Endothelial cell of umbilical vein (primary cell): ENCODE measurements around the gene DEFB110. TPM values are rescaled to one million over a fixed set of nuclear protein-coding genes. Genes with fewer than 3 reads are reported as not detected.

Source experiments
- BruUV-seq: library from RNA; stranded (reverse); fragments of 400-500 nt; replicated peaks from 2 replicates; lab custom pipeline; 2021; lab: Mats Ljungman, UMichigan
- CTCF ChIA-PET: fragments of 300-600, 350-600 bp; sonication (Branson Sonifier 250); formaldehyde crosslinking; loops from one replicate; lab custom pipeline; 2021; ENCODE audit warnings: antibody characterized with exemption, inconsistent platforms; lab: Charles Lee
- POLR2A ChIA-PET: fragments of 300-600, 350-600 bp; sonication (Branson Sonifier 250); formaldehyde crosslinking; loops from one replicate; lab custom pipeline; 2021; ENCODE audit warnings: antibody characterized with exemption, inconsistent platforms; lab: Charles Lee
- DNase-seq: peaks from one replicate; pipeline ENCODE4 v3.0.0-alpha.2; 2011; ENCODE audit warnings: low read depth, low spot score
- FAIRE-seq: peaks from 2 replicates; lab custom pipeline; 2011; peaks lifted over from hg19 to GRCh38; lab: Jason Lieb, UNC
- H2AFZ ChIP-seq: 2 replicates; pipeline ENCODE4 v1.6.0; 2012; ENCODE audit warnings: low read depth, low read length, control low read depth, inconsistent platforms
- H3K27ac ChIP-seq: 2 replicates; pipeline ENCODE4 v1.5.1; 2011; ENCODE audit warnings: low read depth, mild to moderate bottlenecking, control low read depth, low read length, moderate library complexity; ENCODE audit not compliant: insufficient read depth
- H3K27me3 ChIP-seq, 2 experiments: 2 replicates each; pipeline versions ENCODE4 v1.6.0 to v1.6.1; 2011; ENCODE audit warnings: low read length in 2 of 2, mixed read lengths in 1 of 2; ENCODE audit not compliant: control insufficient read depth in 2 of 2, insufficient read depth in 2 of 2
- H3K36me3 ChIP-seq, 2 experiments: 2 replicates in 1 of 2; 3 replicates in 1 of 2; pipeline ENCODE4 v1.5.1; 2011; ENCODE audit warnings: low read length in 2 of 2, mild to moderate bottlenecking in 1 of 2, moderate library complexity in 1 of 2; ENCODE audit not compliant: control insufficient read depth in 2 of 2, insufficient read depth in 2 of 2; ENCODE audit errors: extremely low read depth in 1 of 2
- H3K4me1 ChIP-seq: 3 replicates; pipeline ENCODE4 v1.5.1; 2011; ENCODE audit warnings: mild to moderate bottlenecking, low read length; ENCODE audit not compliant: control insufficient read depth, insufficient read depth; ENCODE audit errors: extremely low read depth
- H3K4me2 ChIP-seq: 2 replicates; pipeline ENCODE4 v1.6.1; 2011; ENCODE audit warnings: low read length, control low read depth, mixed read lengths; ENCODE audit not compliant: insufficient read depth
- H3K4me3 ChIP-seq, 3 experiments: fragments of 200-600 bp in 1 of 3; sonication (generic), shearing (Covaris generic) in 1 of 3; replicated peaks in 1 of 3; 2 replicates each; pipeline ENCODE4 v1.5.1; 2011 to 2016; ENCODE audit warnings: control low read depth in 3 of 3, low read length in 3 of 3, mild to moderate bottlenecking in 2 of 3, inconsistent platforms in 1 of 3, low read depth in 1 of 3, moderate library complexity in 1 of 3; ENCODE audit not compliant: insufficient read depth in 1 of 3
- H3K79me2 ChIP-seq: 2 replicates; pipeline ENCODE4 v1.6.0; 2012; ENCODE audit warnings: low read length, inconsistent platforms; ENCODE audit not compliant: control insufficient read depth, insufficient read depth
- H3K9ac ChIP-seq: replicated peaks from 2 replicates; pipeline ENCODE3; 2011; ENCODE audit warnings: low read length, control low read depth; ENCODE audit not compliant: insufficient read depth; ENCODE audit errors: extremely low read depth
- H3K9me1 ChIP-seq: replicated peaks from 3 replicates; pipeline ENCODE4 v1.6.0; 2011; ENCODE audit warnings: mild to moderate bottlenecking, low read length; ENCODE audit not compliant: control insufficient read depth, insufficient read depth; ENCODE audit errors: extremely low read depth
- H3K9me3 ChIP-seq: replicated peaks from 2 replicates; pipeline ENCODE4 v1.5.1; 2012; ENCODE audit warnings: low read length, inconsistent platforms; ENCODE audit not compliant: control insufficient read depth, insufficient read depth
- H4K20me1 ChIP-seq: replicated peaks from 2 replicates; pipeline ENCODE3; 2011; ENCODE audit warnings: mild to moderate bottlenecking, low read length; ENCODE audit not compliant: control insufficient read depth, insufficient read depth; ENCODE audit errors: extremely low read depth
- EZH2 ChIP-seq: IDR thresholded peaks from 2 replicates; pipeline ENCODE4 v1.6.1; 2012; ENCODE audit warnings: borderline replicate concordance, low read depth, mild to moderate bottlenecking, moderate library complexity, low read length, inconsistent platforms; ENCODE audit not compliant: severe bottlenecking
- FOS ChIP-seq: IDR thresholded peaks from 2 replicates; pipeline ENCODE4 v1.6.1; 2011; ENCODE audit warnings: mild to moderate bottlenecking, low read length, moderate library complexity, borderline replicate concordance; ENCODE audit not compliant: insufficient read depth
- GATA2 ChIP-seq: IDR thresholded peaks from 2 replicates; pipeline ENCODE4 v1.7.0; 2011; ENCODE audit warnings: low read depth, mild to moderate bottlenecking, moderate library complexity, mixed read lengths, low read length; ENCODE audit not compliant: insufficient read length, insufficient read depth
- JUN ChIP-seq: IDR thresholded peaks from 2 replicates; pipeline ENCODE4 v1.6.1; 2011; ENCODE audit warnings: borderline replicate concordance, low read depth; ENCODE audit not compliant: insufficient read length, insufficient read depth
- MYC ChIP-seq: IDR thresholded peaks from one replicate; pipeline ENCODE4 v1.6.1; 2011; ENCODE audit warnings: mild to moderate bottlenecking, low read depth, low read length
- POLR2A ChIP-seq: IDR thresholded peaks from 2 replicates; pipeline ENCODE4 v1.6.1; 2012; ENCODE audit warnings: low read depth, mild to moderate bottlenecking, control low read depth, low read length
- POLR2AphosphoS5 ChIP-seq: IDR thresholded peaks from 2 replicates; pipeline ENCODE4 v1.6.1; 2012; ENCODE audit warnings: low read depth, mild to moderate bottlenecking, control low read depth, low read length, moderate library complexity; ENCODE audit not compliant: insufficient read depth
- dilution Hi-C: fragments of 300-500 bp; cut with MboI; formaldehyde crosslinking; loops from one replicate; pipeline ENCODE4 v1.15.0; 2019; ENCODE audit warnings: low sequenced_read_pairs; ENCODE audit not compliant: extremely low pct_ligation_motif_present
- intact Hi-C: fragments of 100-400 bp; cut with micrococcal nuclease; formaldehyde crosslinking; loops from one replicate; pipeline ENCODE4 v1.10.0; 2022
- polyA plus RNA-seq, 4 experiments: library from polyadenylated mRNA; depleted of rRNA in 3 of 4; stranded (reverse) in 3 of 4; unstranded in 1 of 4; fragments of >200 nt; gene quantifications; 2 replicates each; pipeline versions ENCODE4 v1.2.1 to v1.2.3, GENCODE V29; 2011 to 2012; ENCODE audit warnings: missing spikeins in 1 of 4
- total RNA-seq: library from RNA; stranded (reverse); gene quantifications from 2 replicates; pipeline ENCODE4 v1.2.3, GENCODE V29; 2021
- TF ChIP-seq, protein P1 (sequence below): IDR thresholded peaks from 2 replicates; pipeline ENCODE4 v1.6.1; 2011; ENCODE audit not compliant: insufficient read depth, insufficient read length
- TF ChIP-seq, protein P2 (sequence below), 2 donors: IDR thresholded peaks; 1 replicate in 1 of 2; 2 replicates in 1 of 2; pipeline ENCODE4 v1.5.1; 2011; ENCODE audit warnings: low read length in 2 of 2, mild to moderate bottlenecking in 2 of 2, moderate library complexity in 2 of 2, control low read depth in 1 of 2, inconsistent platforms in 1 of 2, low read depth in 1 of 2; ENCODE audit not compliant: insufficient read depth in 1 of 2; ENCODE audit errors: extremely low read depth in 1 of 2

Gene DEFB110
- total and polyA plus RNA-seq, 2 donors (not counting 3 experiments of a cell fraction or from before 2014, with no cell fraction given) = not detected

- Histone ChIP-seq H4K20me1 (no peaks in the 10 kb centered on the region), H3K27ac (no peak overlapping the region), H3K9ac (no peak overlapping the region), H2AFZ (no peak overlapping the region), H3K9me1 (no peaks in the 10 kb centered on the region), H3K4me3 (no peak overlapping the region), H3K9me3 (no peaks in the 10 kb centered on the region), H3K79me2 (no peaks in the 10 kb centered on the region), H3K36me3 (no peaks in the 10 kb centered on the region), H3K4me2 (no peak overlapping the region), H3K4me1 (no peaks in the 10 kb centered on the region), H3K27me3 (no peaks in the 10 kb centered on the region)
- ChIA-PET CTCF (no interaction called here), POLR2A (no interaction called here)
- dilution Hi-C loops (no loop called here), intact Hi-C loops (no loop called here)
- no TSS peak for BruUV-seq
- no peak for TF ChIP-seq FOS
- no peak for TF ChIP-seq EZH2
- TF ChIP-seq MYC = no peak
- no peak for TF ChIP-seq POLR2A
- TF ChIP-seq POLR2AphosphoS5 = no peak
- TF ChIP-seq GATA2 = no peak
- TF ChIP-seq JUN = no peak
- TF ChIP-seq, protein P1, sequence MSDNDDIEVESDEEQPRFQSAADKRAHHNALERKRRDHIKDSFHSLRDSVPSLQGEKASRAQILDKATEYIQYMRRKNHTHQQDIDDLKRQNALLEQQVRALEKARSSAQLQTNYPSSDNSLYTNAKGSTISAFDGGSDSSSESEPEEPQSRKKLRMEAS = no peak
- TF ChIP-seq, protein P2, sequence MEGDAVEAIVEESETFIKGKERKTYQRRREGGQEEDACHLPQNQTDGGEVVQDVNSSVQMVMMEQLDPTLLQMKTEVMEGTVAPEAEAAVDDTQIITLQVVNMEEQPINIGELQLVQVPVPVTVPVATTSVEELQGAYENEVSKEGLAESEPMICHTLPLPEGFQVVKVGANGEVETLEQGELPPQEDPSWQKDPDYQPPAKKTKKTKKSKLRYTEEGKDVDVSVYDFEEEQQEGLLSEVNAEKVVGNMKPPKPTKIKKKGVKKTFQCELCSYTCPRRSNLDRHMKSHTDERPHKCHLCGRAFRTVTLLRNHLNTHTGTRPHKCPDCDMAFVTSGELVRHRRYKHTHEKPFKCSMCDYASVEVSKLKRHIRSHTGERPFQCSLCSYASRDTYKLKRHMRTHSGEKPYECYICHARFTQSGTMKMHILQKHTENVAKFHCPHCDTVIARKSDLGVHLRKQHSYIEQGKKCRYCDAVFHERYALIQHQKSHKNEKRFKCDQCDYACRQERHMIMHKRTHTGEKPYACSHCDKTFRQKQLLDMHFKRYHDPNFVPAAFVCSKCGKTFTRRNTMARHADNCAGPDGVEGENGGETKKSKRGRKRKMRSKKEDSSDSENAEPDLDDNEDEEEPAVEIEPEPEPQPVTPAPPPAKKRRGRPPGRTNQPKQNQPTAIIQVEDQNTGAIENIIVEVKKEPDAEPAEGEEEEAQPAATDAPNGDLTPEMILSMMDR (IDR thresholded peaks at IDR 0.05; ENCODE audit: extremely low read depth in 1 of 2, insufficient read depth in 1 of 2, low read depth in 1 of 2, low read length in 2 of 2) = no peak
- FAIRE-seq (no peak), DNase-seq (no peak)
Measured at GRCh38 chr6:49978332-49979226, 43.2 kb downstream of the DEFB110 start.
